ENCODE results near the gene PRTG.

PRTG gene

DNA sequence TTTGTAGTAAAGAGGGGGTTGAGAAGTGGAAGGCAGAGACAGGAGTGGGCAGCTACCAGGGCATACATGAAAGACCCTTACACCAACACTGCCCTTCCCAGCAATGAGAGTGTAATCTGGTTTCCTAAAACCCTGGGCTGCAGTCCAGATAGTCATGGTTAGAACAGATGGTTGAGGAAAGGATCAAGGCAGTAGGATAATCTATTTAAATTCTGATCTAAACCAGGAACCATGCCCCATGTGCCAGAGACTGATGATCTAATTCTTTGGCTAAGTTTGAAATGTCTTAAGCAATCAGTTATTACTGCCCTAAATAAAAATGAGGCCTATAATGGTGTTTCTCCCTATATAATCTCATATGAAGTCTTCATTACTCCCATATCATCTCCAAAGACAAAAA lies 59.6 kb downstream of the PRTG start:
- H3K27ac ChIP-seq, result no peak overlapping the region
- H3K4me3 ChIP-seq, result no peak overlapping the region
- TF ChIP-seq, protein P1, sequence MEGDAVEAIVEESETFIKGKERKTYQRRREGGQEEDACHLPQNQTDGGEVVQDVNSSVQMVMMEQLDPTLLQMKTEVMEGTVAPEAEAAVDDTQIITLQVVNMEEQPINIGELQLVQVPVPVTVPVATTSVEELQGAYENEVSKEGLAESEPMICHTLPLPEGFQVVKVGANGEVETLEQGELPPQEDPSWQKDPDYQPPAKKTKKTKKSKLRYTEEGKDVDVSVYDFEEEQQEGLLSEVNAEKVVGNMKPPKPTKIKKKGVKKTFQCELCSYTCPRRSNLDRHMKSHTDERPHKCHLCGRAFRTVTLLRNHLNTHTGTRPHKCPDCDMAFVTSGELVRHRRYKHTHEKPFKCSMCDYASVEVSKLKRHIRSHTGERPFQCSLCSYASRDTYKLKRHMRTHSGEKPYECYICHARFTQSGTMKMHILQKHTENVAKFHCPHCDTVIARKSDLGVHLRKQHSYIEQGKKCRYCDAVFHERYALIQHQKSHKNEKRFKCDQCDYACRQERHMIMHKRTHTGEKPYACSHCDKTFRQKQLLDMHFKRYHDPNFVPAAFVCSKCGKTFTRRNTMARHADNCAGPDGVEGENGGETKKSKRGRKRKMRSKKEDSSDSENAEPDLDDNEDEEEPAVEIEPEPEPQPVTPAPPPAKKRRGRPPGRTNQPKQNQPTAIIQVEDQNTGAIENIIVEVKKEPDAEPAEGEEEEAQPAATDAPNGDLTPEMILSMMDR (IDR thresholded peaks at IDR 0.05), result no peak
- no peak for DNase-seq (ENCODE audit: low spot score)

DNA sequence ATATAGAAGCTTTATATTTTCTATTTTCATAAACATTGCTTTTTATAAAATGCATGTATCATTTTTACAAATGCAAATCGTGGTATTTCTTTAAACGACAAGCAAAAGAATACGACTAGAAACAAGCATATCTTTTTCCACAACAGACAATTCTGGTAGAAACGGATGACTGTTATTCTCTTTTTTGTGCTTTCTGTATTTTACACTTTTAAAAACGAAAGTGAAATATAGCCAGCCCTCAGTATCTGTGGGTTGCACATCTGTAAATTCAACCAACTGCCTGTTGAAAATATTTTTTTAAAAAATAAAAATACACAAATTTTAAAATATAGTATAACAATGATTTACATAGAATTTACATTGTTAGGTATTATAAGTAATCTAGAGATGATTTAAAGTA lies 61.3 kb downstream of the PRTG start:
- no peak overlapping the region for H3K27ac ChIP-seq
- no peak for DNase-seq (ENCODE audit: low spot score)
- TF ChIP-seq, protein P1 (IDR thresholded peaks at IDR 0.05), result no peak
- H3K4me3 ChIP-seq, result no peak overlapping the region

DNA sequence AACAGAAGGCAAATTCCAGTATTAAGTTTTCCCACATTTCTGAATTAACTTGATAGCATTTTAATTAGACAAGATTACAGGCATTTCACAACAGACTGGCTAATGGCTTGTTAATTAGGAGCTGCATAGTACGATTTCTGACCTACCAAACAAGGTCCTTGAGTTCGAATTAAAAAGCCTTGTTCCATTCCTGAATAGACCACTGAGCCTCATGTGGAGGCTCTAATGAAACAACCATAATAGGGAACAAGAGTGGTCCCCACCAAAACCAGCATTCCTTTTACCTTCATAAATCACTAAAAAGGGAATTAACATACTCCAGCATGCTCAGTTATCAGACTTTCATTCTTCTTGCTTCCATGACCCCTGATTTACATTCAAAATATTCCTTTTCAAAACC lies 66.4 kb downstream of the PRTG start:
- no peak for DNase-seq (ENCODE audit: low spot score)
- no peak overlapping the region for H3K27ac ChIP-seq
- TF ChIP-seq, protein P1 (IDR thresholded peaks at IDR 0.05), result no peak
- no peak overlapping the region for H3K4me3 ChIP-seq

- Histone ChIP-seq H3K4me3 (no peak overlapping the region), H3K27ac (no peak overlapping the region)
- TF ChIP-seq, protein P1 (IDR thresholded peaks at IDR 0.05), result no peak
- DNase-seq (ENCODE audit: low spot score), result no peak
These were observed 69.7 kb downstream of the PRTG start for GRCh38 chr15:55673287-55673686.

- Histone ChIP-seq H3K4me3 (no peak overlapping the region), H3K27ac (no peak overlapping the region)
- TF ChIP-seq, protein P1 (IDR thresholded peaks at IDR 0.05), result no peak
- DNase-seq (ENCODE audit: low spot score), result no peak
These were observed 73.7 kb downstream of the PRTG start for GRCh38 chr15:55669270-55669669.

- TF ChIP-seq, protein P1 (IDR thresholded peaks at IDR 0.05), result no peak
- H3K4me3 ChIP-seq, result no peak overlapping the region
- no peak overlapping the region for H3K27ac ChIP-seq
- DNase-seq (ENCODE audit: low spot score), result no peak
These were observed 77.2 kb downstream of the PRTG start for GRCh38 chr15:55665605-55666227.

- Histone ChIP-seq H3K27ac (no peak overlapping the region), H3K4me3 (no peak overlapping the region)
- TF ChIP-seq, protein P1 (IDR thresholded peaks at IDR 0.05), result no peak
- DNase-seq (ENCODE audit: low spot score), result no peak
These were observed 81.5 kb downstream of the PRTG start for GRCh38 chr15:55661428-55661827.

Data from coronary artery (tissue), 2 donors.